Activated naive CD8-positive, alpha-beta T cell treated with anti-CD3 and anti-CD28 coated beads, Interleukin-2, amount 10 ng/mL, durations not matched to agents 7 days and 5 days (primary cell): ENCODE data around the gene ANKRD10. TPM values are rescaled to one million over a fixed set of nuclear protein-coding genes. Genes with fewer than 3 reads are reported as not detected.

Experiments
- ATAC-seq: fragments of 150-1000 bp; cut with Tn5 transposase; one replicate; pipeline ENCODE4 v1.10.0; 2021; ENCODE audit warnings: low read depth, moderate library complexity
- POLR2A ChIA-PET: fragments of 350-600 bp; sonication (Branson Sonifier 250); formaldehyde crosslinking; loops from one replicate; lab custom pipeline; 2021; ENCODE audit warnings: antibody characterized with exemption; lab: Charles Lee
- DNase-seq: peaks from one replicate; pipeline ENCODE4 v3.0.0; 2021
- H3K27ac Mint-ChIP-seq: one replicate; pipeline ENCODE4 v1.8.0; 2022; ENCODE audit warnings: mild to moderate bottlenecking, mixed read lengths
- H3K27me3 Mint-ChIP-seq: one replicate; pipeline ENCODE4 v1.8.0; 2022; ENCODE audit warnings: mild to moderate bottlenecking, moderate library complexity, mixed read lengths
- H3K36me3 Mint-ChIP-seq: one replicate; pipeline ENCODE4 v1.8.0; 2021; ENCODE audit warnings: mild to moderate bottlenecking, mixed read lengths
- H3K4me1 Mint-ChIP-seq: one replicate; pipeline ENCODE4 v1.8.0; 2021; ENCODE audit warnings: mixed read lengths
- H3K4me3 Mint-ChIP-seq: one replicate; pipeline ENCODE4 v1.8.0; 2022; ENCODE audit warnings: mild to moderate bottlenecking, moderate library complexity, mixed read lengths
- H3K9me3 Mint-ChIP-seq: one replicate; pipeline ENCODE4 v1.8.0; 2021; ENCODE audit warnings: mixed read lengths
- total RNA-seq, 2 experiments: library from RNA; stranded (reverse); gene quantifications; one replicate each; pipeline ENCODE4 v1.2.3, GENCODE V29; 2021

ANKRD10 gene
- total RNA-seq, 2 experiments from 2014 or later: 117 to 119 TPM

DNA sequence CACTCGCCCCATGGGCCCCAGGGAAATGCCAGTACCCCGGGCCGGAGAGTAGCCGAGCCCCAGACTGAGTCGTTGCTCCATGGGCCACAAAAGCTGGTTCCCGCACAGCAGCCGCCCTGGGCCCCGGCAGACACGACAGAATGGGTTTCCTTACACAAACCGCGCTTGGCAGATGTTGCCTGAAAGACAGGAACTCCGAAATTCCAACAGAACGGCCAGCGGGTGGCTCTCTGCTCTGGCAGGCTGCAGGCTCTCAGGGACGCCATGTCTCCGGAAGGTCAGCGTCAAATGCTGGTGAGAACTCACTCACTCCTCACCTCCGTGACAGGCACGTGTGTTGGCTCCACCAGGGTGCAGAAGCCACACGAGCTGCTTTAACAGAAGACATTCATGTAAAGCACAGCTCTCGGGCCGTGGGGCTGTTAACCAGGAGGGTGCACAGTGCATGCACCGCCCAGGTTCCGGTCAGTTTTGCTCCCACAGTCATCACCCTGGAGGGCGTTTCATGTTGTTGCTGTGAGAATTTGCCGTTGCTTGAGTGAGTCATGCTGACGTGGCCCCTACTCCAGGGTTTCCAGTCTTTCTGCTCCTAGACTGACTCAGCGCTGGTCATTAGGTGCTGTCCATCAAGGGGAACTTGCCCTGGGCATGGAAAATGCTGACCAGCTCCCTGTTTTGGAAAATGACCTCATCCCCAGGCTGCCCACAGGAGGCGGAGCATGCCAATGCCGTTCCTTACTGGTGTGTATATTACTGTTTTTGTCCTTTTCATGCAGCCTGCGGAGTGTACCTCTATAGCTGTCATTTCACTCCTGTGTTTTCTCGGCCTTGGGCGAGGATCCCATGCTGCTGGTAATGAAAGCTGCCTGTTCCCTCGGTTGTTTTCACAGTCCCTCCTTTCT, 44.8 kb downstream of the ANKRD10 start:
- POLR2A ChIA-PET: no interaction called here
- no peaks in the 10 kb centered on the region for H3K36me3 Mint-ChIP-seq
- DNase-seq: no peak
- peaks cover 45% of the 10 kb centered on the region for H3K27me3 Mint-ChIP-seq
- H3K9me3 Mint-ChIP-seq: no peaks in the 10 kb centered on the region
- ATAC-seq: no peak
- peak overlapping the region; percentile 7 for H3K4me3 Mint-ChIP-seq
- peaks cover 9% of the 10 kb centered on the region for H3K4me1 Mint-ChIP-seq
- H3K27ac Mint-ChIP-seq: no peak overlapping the region

DNA sequence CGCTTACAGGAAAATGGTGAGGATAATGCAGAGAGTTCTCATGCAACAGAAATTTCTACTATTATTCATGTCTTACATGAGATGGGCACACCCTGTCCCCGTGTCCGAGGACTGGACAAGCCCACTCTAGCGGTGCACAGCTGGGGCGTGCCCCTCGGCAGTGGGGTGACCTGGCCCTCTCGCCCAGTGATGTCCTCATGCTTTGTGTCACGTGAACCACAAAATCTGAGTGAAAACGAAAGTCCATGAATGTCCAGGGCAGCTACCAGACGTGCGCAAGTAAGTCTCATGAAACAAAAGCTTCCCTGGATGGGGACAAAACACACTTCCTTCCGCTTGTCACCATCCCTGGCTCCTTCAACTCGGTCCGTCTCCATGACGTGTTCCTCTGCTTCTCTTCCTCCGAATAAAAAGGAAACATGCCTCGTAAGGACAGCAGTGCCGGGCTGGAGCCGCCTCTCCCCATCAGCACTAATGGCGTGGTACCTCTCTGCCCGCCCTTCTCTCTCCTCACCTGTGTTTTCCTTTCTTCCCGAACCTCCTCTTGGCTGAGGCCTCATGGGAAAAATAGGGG, 45.6 kb downstream of the ANKRD10 start:
- no peak for ATAC-seq
- Mint-ChIP-seq H3K4me3 (peak overlapping the region; percentile 7), H3K27me3 (peaks cover 41% of the 10 kb centered on the region)

GRCh38 chr13:110868720-110869119, 46.1 kb downstream of the ANKRD10 start:
- no peak for DNase-seq
- Mint-ChIP-seq H3K27me3 (peaks cover 41% of the 10 kb centered on the region), H3K27ac (no peak overlapping the region), H3K4me1 (peaks cover 5% of the 10 kb centered on the region), H3K4me3 (no peak overlapping the region), H3K9me3 (no peaks in the 10 kb centered on the region), H3K36me3 (no peaks in the 10 kb centered on the region)
- no peak for ATAC-seq
- POLR2A ChIA-PET: no interaction called here

More for the DNA sequence above, 45.6 kb downstream of the ANKRD10 start:
- Mint-ChIP-seq H3K9me3 (no peaks in the 10 kb centered on the region), H3K27ac (no peak overlapping the region), H3K36me3 (no peaks in the 10 kb centered on the region), H3K4me1 (peaks cover 5% of the 10 kb centered on the region)
- POLR2A ChIA-PET: no interaction called here
- DNase-seq: no peak

- Mint-ChIP-seq H3K4me3 (no peak overlapping the region), H3K4me1 (peaks cover 5% of the 10 kb centered on the region), H3K27me3 (peaks cover 37% of the 10 kb centered on the region), H3K27ac (no peak overlapping the region), H3K36me3 (no peaks in the 10 kb centered on the region), H3K9me3 (no peaks in the 10 kb centered on the region)
- ATAC-seq (no peak), DNase-seq (no peak)
- POLR2A ChIA-PET: no interaction called here
Observed at GRCh38 chr13:110867380-110867779, 47.5 kb downstream of the ANKRD10 start.

DNA sequence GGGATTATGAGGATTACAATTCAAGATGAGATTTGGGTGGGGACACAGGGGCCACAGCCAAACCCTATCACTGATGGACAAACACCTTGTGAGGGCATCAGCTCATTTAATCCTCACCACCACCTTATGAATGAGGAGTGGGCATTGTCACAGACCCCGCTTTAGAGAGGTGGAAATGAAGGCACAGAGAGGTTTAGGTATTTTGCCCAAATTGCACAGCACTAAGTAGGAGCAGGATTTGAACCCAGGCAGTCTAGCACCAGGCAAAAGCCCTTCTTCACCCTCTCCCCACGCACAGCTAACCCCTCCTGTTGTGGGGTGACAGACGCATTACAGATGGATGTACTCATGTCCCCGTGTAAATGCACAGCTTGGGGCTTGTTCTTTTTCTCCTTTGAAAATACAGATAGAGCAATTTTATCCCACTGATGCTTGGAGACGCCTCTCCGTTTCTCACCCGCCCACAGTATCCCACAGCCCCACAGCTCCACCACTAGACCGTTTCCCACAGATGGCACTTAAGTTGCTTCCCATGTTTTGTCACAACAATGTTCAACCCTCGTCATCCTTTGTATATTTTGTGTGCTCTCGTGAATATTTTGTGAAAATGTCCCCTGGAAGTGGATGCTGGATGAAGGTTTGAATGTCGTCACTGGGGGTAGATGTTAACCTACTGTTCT, 48.2 kb downstream of the ANKRD10 start:
- H3K27me3 Mint-ChIP-seq: peaks cover 37% of the 10 kb centered on the region
- H3K36me3 Mint-ChIP-seq: no peaks in the 10 kb centered on the region
- H3K27ac Mint-ChIP-seq: no peak overlapping the region
- DNase-seq: no peak
- ATAC-seq: no peak
- H3K4me1 Mint-ChIP-seq: peaks cover 5% of the 10 kb centered on the region
- POLR2A ChIA-PET: no interaction called here
- H3K9me3 Mint-ChIP-seq: no peaks in the 10 kb centered on the region
- no peak overlapping the region for H3K4me3 Mint-ChIP-seq

DNA sequence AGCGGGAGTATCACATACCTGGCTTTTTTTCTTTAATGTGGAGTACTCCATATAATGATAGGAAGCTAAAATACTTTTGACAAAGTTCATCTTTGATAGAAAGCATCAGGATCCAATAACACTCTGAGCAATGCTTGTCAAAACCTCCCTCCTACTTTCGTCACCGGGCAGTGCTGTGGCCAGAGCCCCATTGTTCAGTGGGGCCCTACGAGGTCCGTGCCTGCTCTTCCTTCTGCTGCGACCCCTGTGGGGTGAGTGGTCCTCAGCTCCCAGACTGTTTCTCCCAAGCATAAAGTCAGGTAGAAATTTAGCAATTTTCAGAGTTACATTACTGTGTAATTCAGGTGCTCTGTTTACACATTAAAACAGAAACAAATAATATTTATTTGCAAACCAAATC, 51.2 kb downstream of the ANKRD10 start:
- Mint-ChIP-seq H3K27ac (no peak overlapping the region), H3K9me3 (no peaks in the 10 kb centered on the region), H3K4me1 (no peaks in the 10 kb centered on the region), H3K4me3 (no peak overlapping the region), H3K27me3 (peaks cover 13% of the 10 kb centered on the region), H3K36me3 (no peaks in the 10 kb centered on the region)
- DNase-seq (no peak), ATAC-seq (no peak)
- POLR2A ChIA-PET: no interaction called here

DNA sequence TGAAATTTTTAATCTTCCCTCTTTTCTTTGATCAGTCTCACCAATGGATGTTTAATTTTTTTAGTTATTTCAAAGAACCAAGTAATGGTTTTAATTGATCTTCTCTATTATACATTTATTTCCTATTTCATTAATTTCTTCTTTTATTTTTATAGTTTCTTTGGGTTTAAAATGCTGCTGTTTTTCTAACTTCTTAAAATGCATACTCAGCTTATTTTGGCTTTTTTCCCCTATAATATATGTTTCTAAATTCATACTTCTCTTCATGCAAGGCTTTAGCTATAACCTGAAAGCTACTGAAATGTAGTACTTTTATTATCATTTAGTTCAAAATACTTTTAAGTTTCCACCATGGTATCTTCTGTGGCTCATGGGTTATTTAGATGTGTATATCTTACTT, 53.9 kb downstream of the ANKRD10 start:
- Mint-ChIP-seq H3K36me3 (peaks cover 9% of the 10 kb centered on the region), H3K27ac (no peak overlapping the region)
- no peak for ATAC-seq

DNA sequence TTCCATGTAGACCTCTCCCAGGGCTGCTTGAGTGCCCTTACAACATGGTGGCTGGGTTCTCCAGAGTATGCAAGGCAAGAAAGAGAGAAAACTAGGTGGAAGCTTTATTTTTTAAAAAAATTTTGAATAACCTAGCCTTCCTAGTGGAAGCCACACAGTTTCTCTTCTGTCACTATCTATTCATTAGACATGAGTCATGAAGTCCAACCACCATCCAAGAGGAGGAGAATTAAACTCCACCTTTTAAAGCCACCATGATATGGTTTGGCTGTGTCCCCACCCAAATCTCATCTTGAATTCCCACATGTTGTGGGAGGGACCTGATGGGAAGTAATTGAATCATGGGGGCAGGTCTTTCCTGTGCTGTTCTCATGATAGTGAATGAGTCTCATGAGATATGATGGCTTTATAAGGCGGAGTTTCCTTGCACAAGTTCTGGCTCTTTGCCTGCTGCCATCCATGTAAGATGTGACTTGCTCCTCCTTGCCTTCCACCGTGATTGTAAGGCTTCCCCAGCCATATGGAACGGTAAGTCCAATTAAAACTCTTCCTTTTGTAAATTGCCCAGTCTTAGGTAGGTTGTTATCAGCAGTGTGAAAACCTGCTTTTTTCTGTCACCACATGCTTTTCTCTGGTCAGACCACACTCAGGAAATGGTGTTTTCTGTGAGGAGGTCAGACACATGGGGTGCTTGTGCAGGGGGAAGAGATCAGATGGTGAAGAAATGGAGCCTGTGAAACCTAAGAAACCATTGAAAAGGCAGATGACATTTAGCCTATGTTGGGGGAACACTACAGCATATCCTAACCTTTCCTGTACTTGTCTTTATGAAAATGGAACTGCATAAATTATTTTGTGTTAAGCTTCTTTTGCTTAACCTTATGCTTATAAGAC, 57.7 kb downstream of the ANKRD10 start:
- H3K4me3 Mint-ChIP-seq: peak overlapping the region; percentile 33
- H3K9me3 Mint-ChIP-seq: peaks cover 8% of the 10 kb centered on the region
- H3K4me1 Mint-ChIP-seq: peaks cover 12% of the 10 kb centered on the region
- ATAC-seq: peak; percentile 87
- no peak for DNase-seq
- peak overlapping the region; percentile 73 for H3K27ac Mint-ChIP-seq
- peaks cover 10% of the 10 kb centered on the region for H3K36me3 Mint-ChIP-seq
- POLR2A ChIA-PET: no interaction called here
- H3K27me3 Mint-ChIP-seq: peaks cover 8% of the 10 kb centered on the region

More for the DNA sequence above, 53.9 kb downstream of the ANKRD10 start:
- POLR2A ChIA-PET: no interaction called here
- no peak overlapping the region for H3K4me3 Mint-ChIP-seq
- H3K9me3 Mint-ChIP-seq: peaks cover 6% of the 10 kb centered on the region
- H3K4me1 Mint-ChIP-seq: peaks cover 12% of the 10 kb centered on the region
- DNase-seq: no peak
- H3K27me3 Mint-ChIP-seq: peaks cover 2% of the 10 kb centered on the region

DNA sequence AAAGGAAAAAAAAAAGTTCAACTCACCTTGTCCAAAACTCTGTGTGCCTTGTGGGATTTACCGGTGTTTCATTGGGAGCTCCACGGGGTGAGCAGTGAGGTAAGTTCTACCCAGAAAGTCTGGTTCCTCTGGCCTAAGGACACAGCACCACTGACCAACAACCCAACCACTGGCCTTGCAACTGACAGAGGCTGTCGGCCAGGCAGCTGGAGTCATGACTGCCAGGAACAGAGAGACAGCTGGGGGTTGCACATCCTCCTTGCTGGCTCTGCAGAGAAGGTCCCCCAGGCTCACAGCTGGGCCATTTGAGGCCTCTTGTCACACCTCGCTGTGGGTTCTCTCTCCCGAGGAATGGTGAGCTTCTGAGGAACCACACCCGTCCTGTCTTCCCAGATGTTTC, 59.5 kb downstream of the ANKRD10 start:
- Mint-ChIP-seq H3K4me1 (peaks cover 12% of the 10 kb centered on the region), H3K27ac (no peak overlapping the region), H3K27me3 (peaks cover 15% of the 10 kb centered on the region), H3K36me3 (peaks cover 10% of the 10 kb centered on the region), H3K9me3 (peaks cover 8% of the 10 kb centered on the region), H3K4me3 (no peak overlapping the region)
- ATAC-seq: no peak
- POLR2A ChIA-PET: no interaction called here
- no peak for DNase-seq

GRCh38 chr13:110854866-110855265, 60.0 kb downstream of the ANKRD10 start:
- DNase-seq (no peak), ATAC-seq (no peak)
- Mint-ChIP-seq H3K4me3 (no peak overlapping the region), H3K27me3 (peaks cover 20% of the 10 kb centered on the region), H3K4me1 (peaks cover 12% of the 10 kb centered on the region), H3K9me3 (peaks cover 8% of the 10 kb centered on the region), H3K27ac (no peak overlapping the region), H3K36me3 (peaks cover 10% of the 10 kb centered on the region)
- POLR2A ChIA-PET: no interaction called here

DNA sequence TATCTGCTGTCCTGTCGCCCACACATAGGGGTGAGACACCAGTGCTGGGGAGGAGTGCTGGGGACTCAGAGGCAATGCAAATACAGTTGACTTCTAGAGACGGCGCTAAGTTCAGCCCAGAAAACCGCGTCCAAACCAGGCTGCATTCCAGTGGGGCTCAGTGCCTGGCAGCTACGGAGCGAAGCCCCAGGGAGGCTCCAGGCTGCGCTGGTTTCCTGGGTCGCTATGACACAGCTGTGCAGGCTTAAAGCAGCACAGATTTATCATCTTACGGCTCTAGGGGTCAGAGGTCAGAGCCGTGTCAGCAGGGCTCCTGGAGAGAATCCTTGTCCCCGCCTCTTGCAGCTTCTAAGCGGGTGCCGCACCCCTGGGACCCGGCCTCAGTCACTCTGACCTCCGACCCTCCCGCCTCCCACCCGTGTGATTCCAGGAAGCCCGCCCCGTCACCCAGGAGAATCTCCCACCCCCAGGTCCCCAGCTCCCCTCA, 61.6 kb downstream of the ANKRD10 start:
- DNase-seq: no peak
- Mint-ChIP-seq H3K36me3 (peaks cover 10% of the 10 kb centered on the region), H3K9me3 (peaks cover 8% of the 10 kb centered on the region), H3K27ac (no peak overlapping the region), H3K4me3 (no peak overlapping the region), H3K4me1 (peaks cover 12% of the 10 kb centered on the region), H3K27me3 (peaks cover 26% of the 10 kb centered on the region)
- POLR2A ChIA-PET: no interaction called here
- no peak for ATAC-seq

GRCh38 chr13:110850840-110851239, 64.0 kb downstream of the ANKRD10 start:
- DNase-seq: no peak
- H3K27ac Mint-ChIP-seq: no peak overlapping the region
- no peaks in the 10 kb centered on the region for H3K4me1 Mint-ChIP-seq
- H3K4me3 Mint-ChIP-seq: no peak overlapping the region
- H3K9me3 Mint-ChIP-seq: peaks cover 2% of the 10 kb centered on the region
- POLR2A ChIA-PET: no interaction called here
- H3K27me3 Mint-ChIP-seq: peaks cover 30% of the 10 kb centered on the region
- no peaks in the 10 kb centered on the region for H3K36me3 Mint-ChIP-seq
- ATAC-seq: no peak

DNA sequence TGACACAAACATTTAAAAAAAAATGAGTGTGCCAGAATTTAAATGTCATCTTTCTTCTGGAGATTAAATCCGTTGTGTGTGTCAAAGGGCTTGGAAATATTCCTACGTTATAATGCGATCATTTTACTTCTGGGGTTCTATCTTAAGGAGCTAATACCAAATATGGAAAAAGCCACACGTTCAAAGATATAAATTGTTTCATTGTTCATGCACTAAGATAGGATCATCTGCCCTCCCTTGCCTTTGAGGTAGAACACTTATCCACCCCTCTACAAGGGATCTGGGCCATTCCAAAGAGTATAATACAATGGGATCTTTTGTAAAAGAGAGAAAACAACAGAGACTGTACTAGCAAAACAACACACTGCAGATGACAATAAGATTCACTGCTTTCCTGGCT, 64.9 kb downstream of the ANKRD10 start:
- ATAC-seq: no peak
- Mint-ChIP-seq H3K36me3 (no peaks in the 10 kb centered on the region), H3K9me3 (no peaks in the 10 kb centered on the region), H3K4me3 (no peak overlapping the region), H3K27me3 (peaks cover 29% of the 10 kb centered on the region), H3K27ac (no peak overlapping the region), H3K4me1 (no peaks in the 10 kb centered on the region)
- POLR2A ChIA-PET: no interaction called here
- no peak for DNase-seq
